ENCODE data around the gene RAF1. TPM values are rescaled to one million over a fixed set of nuclear protein-coding genes. Genes with fewer than 3 reads are reported as not detected.

RAF1 gene
- total RNA-seq, 1 donor from 2014 or later = 103 TPM

GRCh38 chr3:12659316-12660015 lies 4.5 kb downstream of the RAF1 start:
- TF ChIP-seq, protein P1, sequence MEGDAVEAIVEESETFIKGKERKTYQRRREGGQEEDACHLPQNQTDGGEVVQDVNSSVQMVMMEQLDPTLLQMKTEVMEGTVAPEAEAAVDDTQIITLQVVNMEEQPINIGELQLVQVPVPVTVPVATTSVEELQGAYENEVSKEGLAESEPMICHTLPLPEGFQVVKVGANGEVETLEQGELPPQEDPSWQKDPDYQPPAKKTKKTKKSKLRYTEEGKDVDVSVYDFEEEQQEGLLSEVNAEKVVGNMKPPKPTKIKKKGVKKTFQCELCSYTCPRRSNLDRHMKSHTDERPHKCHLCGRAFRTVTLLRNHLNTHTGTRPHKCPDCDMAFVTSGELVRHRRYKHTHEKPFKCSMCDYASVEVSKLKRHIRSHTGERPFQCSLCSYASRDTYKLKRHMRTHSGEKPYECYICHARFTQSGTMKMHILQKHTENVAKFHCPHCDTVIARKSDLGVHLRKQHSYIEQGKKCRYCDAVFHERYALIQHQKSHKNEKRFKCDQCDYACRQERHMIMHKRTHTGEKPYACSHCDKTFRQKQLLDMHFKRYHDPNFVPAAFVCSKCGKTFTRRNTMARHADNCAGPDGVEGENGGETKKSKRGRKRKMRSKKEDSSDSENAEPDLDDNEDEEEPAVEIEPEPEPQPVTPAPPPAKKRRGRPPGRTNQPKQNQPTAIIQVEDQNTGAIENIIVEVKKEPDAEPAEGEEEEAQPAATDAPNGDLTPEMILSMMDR (IDR thresholded peaks at IDR 0.05) = no peak
- intact Hi-C loops (cut with micrococcal nuclease) = loop anchor here (5.0 kb wide), 1 partner anchor 308 kb away; no protein-coding TSS in a partner anchor
- DNase-seq (no peak), ATAC-seq (ENCODE audit: low read depth) (no peak)
- no peaks in the 10 kb centered on the region for H3K27me3 Mint-ChIP-seq
- H3K27ac Mint-ChIP-seq = no peak overlapping the region
- H3K9me3 Mint-ChIP-seq = no peaks in the 10 kb centered on the region
- ChIA-PET CTCF (no interaction called here), POLR2A (interaction anchor here (0.6 to 0.7 kb wide), 2 partner anchors 182 to 1409 kb away, joined by 3 to 5 read pairs; partner anchors contain the start of gene RPL32)
- H3K4me1 Mint-ChIP-seq = peaks cover 63% of the 10 kb centered on the region
- H3K36me3 Mint-ChIP-seq (ENCODE audit: low read depth) = peaks cover 25% of the 10 kb centered on the region
- no peak overlapping the region for H3K4me3 Mint-ChIP-seq

GRCh38 chr3:12658593-12659058 lies 5.3 kb downstream of the RAF1 start:
- H3K4me3 Mint-ChIP-seq = no peak overlapping the region
- CTCF ChIA-PET = no interaction called here

DNA sequence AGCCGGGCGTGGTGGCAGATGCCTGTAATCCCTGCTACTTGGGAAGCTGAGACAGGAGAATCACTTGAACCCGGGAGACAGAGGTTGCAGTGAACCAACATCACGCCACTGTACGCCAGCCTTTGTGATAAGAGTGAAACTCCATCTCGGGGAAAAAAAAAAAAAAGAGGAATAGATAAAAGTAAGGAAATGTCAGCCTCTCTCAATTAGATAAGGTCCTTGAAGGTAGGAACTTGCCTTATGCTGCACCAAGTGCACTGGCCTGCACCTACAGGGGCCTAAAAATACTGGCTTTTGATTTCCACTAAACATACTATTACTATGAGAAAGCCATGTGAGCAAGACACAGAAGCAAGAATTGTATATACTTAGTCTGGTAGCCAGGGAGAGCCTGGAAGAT lies 7.1 kb downstream of the RAF1 start:
- ChIA-PET CTCF (no interaction called here), POLR2A (no interaction called here)
- ATAC-seq (ENCODE audit: low read depth) (no peak), DNase-seq (no peak)
- intact Hi-C loops (cut with micrococcal nuclease) = no loop called here
- Mint-ChIP-seq H3K4me1 (peaks cover 59% of the 10 kb centered on the region), H3K4me3 (no peak overlapping the region), H3K9me3 (no peaks in the 10 kb centered on the region), H3K27ac (no peak overlapping the region), H3K36me3 (ENCODE audit: low read depth) (peaks cover 13% of the 10 kb centered on the region), H3K27me3 (no peaks in the 10 kb centered on the region)
- TF ChIP-seq, protein P1 (IDR thresholded peaks at IDR 0.05) = no peak

More at GRCh38 chr3:12658593-12659058, 5.3 kb downstream of the RAF1 start:
- ATAC-seq (ENCODE audit: low read depth) (no peak), DNase-seq (no peak)
- H3K27ac Mint-ChIP-seq = no peak overlapping the region
- intact Hi-C loops (cut with micrococcal nuclease) = no loop called here
- peaks cover 18% of the 10 kb centered on the region for H3K36me3 Mint-ChIP-seq (ENCODE audit: low read depth)
- POLR2A ChIA-PET = no interaction called here
- peaks cover 61% of the 10 kb centered on the region for H3K4me1 Mint-ChIP-seq
- H3K27me3 Mint-ChIP-seq = no peaks in the 10 kb centered on the region
- H3K9me3 Mint-ChIP-seq = no peaks in the 10 kb centered on the region
- TF ChIP-seq, protein P1 (IDR thresholded peaks at IDR 0.05) = no peak

DNA sequence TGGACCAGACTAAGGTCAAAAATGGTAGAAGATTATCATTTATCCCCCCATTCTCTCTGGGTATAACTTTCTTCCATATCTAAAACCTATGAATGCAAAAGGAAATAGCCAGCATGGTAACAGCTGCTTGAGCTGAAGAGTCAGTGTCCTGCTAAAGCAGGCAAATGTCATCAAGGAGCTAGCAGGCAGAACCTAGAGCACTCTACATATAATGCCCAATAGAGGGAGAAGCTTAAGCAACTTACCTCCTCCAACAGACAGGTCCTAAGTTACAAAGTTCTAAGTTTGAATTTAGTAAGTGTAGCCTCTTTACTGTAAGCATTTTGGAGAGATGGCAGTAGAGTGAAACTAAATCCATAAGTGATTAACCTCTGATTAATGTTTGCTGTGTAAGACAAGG lies 7.7 kb downstream of the RAF1 start:
- H3K27ac Mint-ChIP-seq = no peak overlapping the region
- CTCF ChIA-PET = no interaction called here

GRCh38 chr3:12655701-12656100 lies 8.2 kb downstream of the RAF1 start:
- H3K36me3 Mint-ChIP-seq (ENCODE audit: low read depth) = peaks cover 15% of the 10 kb centered on the region
- TF ChIP-seq, protein P1 (IDR thresholded peaks at IDR 0.05) = no peak
- H3K27ac Mint-ChIP-seq = peak overlapping the region; percentile 6
- ATAC-seq (ENCODE audit: low read depth) (no peak), DNase-seq (no peak)
- CTCF ChIA-PET = no interaction called here
- H3K9me3 Mint-ChIP-seq = no peaks in the 10 kb centered on the region
- H3K27me3 Mint-ChIP-seq = no peaks in the 10 kb centered on the region
- POLR2A ChIA-PET = interaction anchor here (0.7 kb wide), 1 partner anchor 22 kb away, joined by 7 read pairs; no protein-coding TSS in a partner anchor
- peaks cover 54% of the 10 kb centered on the region for H3K4me1 Mint-ChIP-seq
- intact Hi-C loops (cut with micrococcal nuclease) = no loop called here
- no peak overlapping the region for H3K4me3 Mint-ChIP-seq

More for the DNA sequence above, 7.7 kb downstream of the RAF1 start:
- Mint-ChIP-seq H3K27me3 (no peaks in the 10 kb centered on the region), H3K9me3 (no peaks in the 10 kb centered on the region), H3K36me3 (ENCODE audit: low read depth) (peaks cover 15% of the 10 kb centered on the region), H3K4me1 (peaks cover 57% of the 10 kb centered on the region), H3K4me3 (no peak overlapping the region)
- intact Hi-C loops (cut with micrococcal nuclease) = no loop called here
- DNase-seq (no peak), ATAC-seq (ENCODE audit: low read depth) (no peak)
- TF ChIP-seq, protein P1 (IDR thresholded peaks at IDR 0.05) = no peak
- POLR2A ChIA-PET = interaction anchor here (0.7 kb wide), 1 partner anchor 22 kb away, joined by 7 read pairs; no protein-coding TSS in a partner anchor
